ENCODE results near the gene MTG2. TPM values are rescaled to one million over a fixed set of nuclear protein-coding genes. Genes with fewer than 3 reads are reported as not detected.

MTG2 gene
- total and polyA plus RNA-seq, 2 of the 13 experiments (the other 11 are each of a cell fraction or from before 2014, with no cell fraction given) = 20.4 to 37.8 TPM

- TF ChIP-seq ZNF710 (CRISPR knock-in tag; IDR thresholded peaks at IDR 0.05; ENCODE audit: borderline replicate concordance) (no peak), RBAK (CRISPR knock-in tag; IDR thresholded peaks at IDR 0.05) (no peak), ZC3H4 (CRISPR knock-in tag; IDR thresholded peaks at IDR 0.05; ENCODE audit: borderline replicate concordance) (no peak), ZNF567 (CRISPR knock-in tag; IDR thresholded peaks at IDR 0.05; ENCODE audit: borderline replicate concordance) (0 out of 2 replicates have a peak, but pooled peaks have one; percentile 24), FLYWCH1 (CRISPR knock-in tag; IDR thresholded peaks at IDR 0.05) (no peak), ZBTB44 (CRISPR knock-in tag; IDR thresholded peaks at IDR 0.05) (no peak), NR3C1 (CRISPR knock-in tag; IDR thresholded peaks at IDR 0.05) (no peak), CCDC6 (CRISPR knock-in tag; IDR thresholded peaks at IDR 0.05) (no peak), GATAD2A (CRISPR knock-in tag; IDR thresholded peaks at IDR 0.05) (0 out of 2 replicates have a peak, but pooled peaks have one; percentile 47), MXD4 (CRISPR knock-in tag; IDR thresholded peaks at IDR 0.05) (no peak; the same call in 1 of the 2 replicates), ZNF234 (CRISPR knock-in tag; conservative IDR thresholded peaks at IDR 0.05) (no peak), NFIB (CRISPR knock-in tag; IDR thresholded peaks at IDR 0.05; ENCODE audit: borderline replicate concordance) (no peak), IRX3 (CRISPR knock-in tag; IDR thresholded peaks at IDR 0.05; ENCODE audit: borderline replicate concordance, low read depth) (no peak; the same call in 1 of the 2 replicates), BORCS8-MEF2B (CRISPR knock-in tag; IDR thresholded peaks at IDR 0.05) (no peak; the same call in 1 of the 2 replicates), AGO1 (IDR thresholded peaks at IDR 0.05; ENCODE audit: low read depth, low read length, poor library complexity, severe bottlenecking) (no peak), ZSCAN31 (CRISPR knock-in tag; IDR thresholded peaks at IDR 0.05; ENCODE audit: low read depth) (no peak), BRD4 (CRISPR knock-in tag; IDR thresholded peaks at IDR 0.05) (0 out of 2 replicates have a peak, but pooled peaks have one; percentile 36), KLF16 (CRISPR knock-in tag; IDR thresholded peaks at IDR 0.05) (peak in 1 of 2 experiments; percentile 66; a peak in 1 of 4 replicates), MAFG (CRISPR knock-in tag; IDR thresholded peaks at IDR 0.05) (no peak), HIVEP1 (CRISPR knock-in tag; IDR thresholded peaks at IDR 0.05) (no peak; the same call in 1 of the 2 replicates)
- TF ChIP-seq, protein P1, sequence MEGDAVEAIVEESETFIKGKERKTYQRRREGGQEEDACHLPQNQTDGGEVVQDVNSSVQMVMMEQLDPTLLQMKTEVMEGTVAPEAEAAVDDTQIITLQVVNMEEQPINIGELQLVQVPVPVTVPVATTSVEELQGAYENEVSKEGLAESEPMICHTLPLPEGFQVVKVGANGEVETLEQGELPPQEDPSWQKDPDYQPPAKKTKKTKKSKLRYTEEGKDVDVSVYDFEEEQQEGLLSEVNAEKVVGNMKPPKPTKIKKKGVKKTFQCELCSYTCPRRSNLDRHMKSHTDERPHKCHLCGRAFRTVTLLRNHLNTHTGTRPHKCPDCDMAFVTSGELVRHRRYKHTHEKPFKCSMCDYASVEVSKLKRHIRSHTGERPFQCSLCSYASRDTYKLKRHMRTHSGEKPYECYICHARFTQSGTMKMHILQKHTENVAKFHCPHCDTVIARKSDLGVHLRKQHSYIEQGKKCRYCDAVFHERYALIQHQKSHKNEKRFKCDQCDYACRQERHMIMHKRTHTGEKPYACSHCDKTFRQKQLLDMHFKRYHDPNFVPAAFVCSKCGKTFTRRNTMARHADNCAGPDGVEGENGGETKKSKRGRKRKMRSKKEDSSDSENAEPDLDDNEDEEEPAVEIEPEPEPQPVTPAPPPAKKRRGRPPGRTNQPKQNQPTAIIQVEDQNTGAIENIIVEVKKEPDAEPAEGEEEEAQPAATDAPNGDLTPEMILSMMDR (CRISPR knock-in tag; IDR thresholded peaks at IDR 0.05) = peak; percentile 75
- TF ChIP-seq, protein P2, sequence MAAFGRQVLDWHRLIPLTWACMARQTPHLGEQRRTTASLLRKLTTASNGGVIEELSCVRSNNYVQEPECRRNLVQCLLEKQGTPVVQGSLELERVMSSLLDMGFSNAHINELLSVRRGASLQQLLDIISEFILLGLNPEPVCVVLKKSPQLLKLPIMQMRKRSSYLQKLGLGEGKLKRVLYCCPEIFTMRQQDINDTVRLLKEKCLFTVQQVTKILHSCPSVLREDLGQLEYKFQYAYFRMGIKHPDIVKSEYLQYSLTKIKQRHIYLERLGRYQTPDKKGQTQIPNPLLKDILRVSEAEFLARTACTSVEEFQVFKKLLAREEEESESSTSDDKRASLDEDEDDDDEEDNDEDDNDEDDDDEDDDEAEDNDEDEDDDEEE (CRISPR knock-in tag; IDR thresholded peaks at IDR 0.05) = 0 out of 2 replicates have a peak, but pooled peaks have one; percentile 55
Observed at GRCh38 chr20:62141397-62142251, 41.2 kb upstream of the MTG2 start (continued).

Measured in HepG2 (cell line).